ENCODE measurements around the gene TRMT10C. TPM values are rescaled to one million over a fixed set of nuclear protein-coding genes. Genes with fewer than 3 reads are reported as not detected.

Gene TRMT10C
- total and polyA plus RNA-seq, 9 of the 15 experiments (the other 6 are each of a cell fraction or from before 2014, with no cell fraction given): 48.6 to 106 (median 63.9) TPM

DNA sequence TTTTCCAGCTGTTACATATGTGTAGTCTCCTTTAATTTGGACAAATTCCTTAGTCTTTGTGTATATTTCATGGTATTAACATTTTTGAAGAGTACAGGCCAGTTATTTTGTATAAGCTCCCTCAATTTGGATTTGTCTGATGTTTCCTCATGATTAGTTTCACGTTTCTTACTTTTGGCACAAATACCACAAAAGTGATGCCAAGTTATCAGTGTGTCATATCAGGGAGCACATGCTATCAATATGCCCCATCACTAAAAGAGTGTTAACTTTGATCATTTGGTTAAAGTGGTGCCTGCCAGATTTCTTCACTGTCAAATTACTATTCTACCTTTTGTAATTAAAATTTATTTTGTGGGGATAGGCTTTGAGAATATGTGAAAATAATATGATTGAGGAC, 26.9 kb downstream of the TRMT10C start:
- no peak for ATAC-seq
- H2AFZ ChIP-seq (ENCODE audit: low read depth, low read length): no peak overlapping the region
- H3K9me1 ChIP-seq (ENCODE audit: control insufficient read depth, insufficient read depth, low read length): no peaks in the 10 kb centered on the region
- no peak for DNase-seq (ENCODE audit: extremely low read depth in 1 of 4, low spot score in 3 of 4)
- H3K4me1 ChIP-seq (replicated peaks in 1 of 2; ENCODE audit: control insufficient read depth in 2 of 2, insufficient read depth in 2 of 2, low read length in 2 of 2): no peaks in the 10 kb centered on the region
- TF ChIP-seq NR2C2 (CRISPR knock-in tag; IDR thresholded peaks at IDR 0.05) (no peak), NR2C2 (tag; IDR thresholded peaks at IDR 0.05) (no peak), PHF8 (IDR thresholded peaks at IDR 0.05; ENCODE audit: borderline replicate concordance, low read length) (no peak), EZH2 (IDR thresholded peaks at IDR 0.05; ENCODE audit: borderline replicate concordance, low read depth, low read length) (no peak), NFYB (IDR thresholded peaks at IDR 0.05; ENCODE audit: extremely low read depth, insufficient read length) (no peak), BRD4 (IDR thresholded peaks at IDR 0.05) (no peak), E2F6 (IDR thresholded peaks at IDR 0.05; ENCODE audit: borderline replicate concordance in 1 of 2, extremely low read depth in 1 of 2, insufficient read depth in 1 of 2, insufficient read length in 1 of 2, low read depth in 1 of 2, low read length in 1 of 2, poor library complexity in 1 of 2, severe bottlenecking in 1 of 2) (no peak), BACH1 (tag; IDR thresholded peaks at IDR 0.05) (no peak), ZNF717 (CRISPR knock-in tag; IDR thresholded peaks at IDR 0.05) (no peak), HDAC3 (IDR thresholded peaks at IDR 0.05; ENCODE audit: borderline replicate concordance, partially characterized antibody) (no peak)
- no TSS peak for BruUV-seq (replicated peaks)
- no peak overlapping the region for H3K4me3 ChIP-seq
- H3K9me3 ChIP-seq (replicated peaks; ENCODE audit: control insufficient read depth, insufficient read depth, low read depth, low read length): no peaks in the 10 kb centered on the region
- no peaks in the 10 kb centered on the region for H4K20me1 ChIP-seq (replicated peaks; ENCODE audit: control insufficient read depth, insufficient read depth, low read length)
- FAIRE-seq: no peak
- peaks cover 40% of the 10 kb centered on the region for H3K79me2 ChIP-seq (ENCODE audit: control insufficient read depth, insufficient read depth, low read length)
- CTCF ChIA-PET (ENCODE audit: low intra/inter-chr PET ratio): no interaction called here
- H3K36me3 ChIP-seq (ENCODE audit: control insufficient read depth, insufficient read depth, low read length): peaks cover 84% of the 10 kb centered on the region
- no peak overlapping the region for H3K4me2 ChIP-seq (ENCODE audit: insufficient read depth, low read length)
- intact Hi-C loops (cut with micrococcal nuclease) (no loop called here), in situ Hi-C loops (cut with MboI) (no loop called here)
- WGBS (ENCODE audit: insufficient coverage, low coverage, missing lambda C conversion rate): 67% methylated on average over 1 of the region's 1 CpG
- POLR2A ChIA-PET: interaction anchor here (1.6 kb wide), 1 partner anchor 11 kb away, joined by 6 read pairs; no protein-coding TSS in a partner anchor
- no peaks in the 10 kb centered on the region for H3K27me3 ChIP-seq (ENCODE audit: control insufficient read depth in 2 of 2, insufficient read depth in 2 of 2, low read length in 2 of 2)
- no peak overlapping the region for H3K27ac ChIP-seq (ENCODE audit: extremely low read depth, low read depth, low read length)
- H3K9ac ChIP-seq (ENCODE audit: insufficient read depth in 1 of 2, low read depth in 2 of 2, low read length in 2 of 2): no peak overlapping the region
